ENCODE results near the gene CDK5. TPM values are rescaled to one million over a fixed set of nuclear protein-coding genes. Genes with fewer than 3 reads are reported as not detected.
A peak's percentile ranks its signal among the peaks of the same experiment; 100 is the strongest.

CDK5 gene
- total and polyA plus RNA-seq, 9 of the 15 experiments (the other 6 are each of a cell fraction or from before 2014, with no cell fraction given): 3.2 to 38.0 (median 27.5) TPM

DNA sequence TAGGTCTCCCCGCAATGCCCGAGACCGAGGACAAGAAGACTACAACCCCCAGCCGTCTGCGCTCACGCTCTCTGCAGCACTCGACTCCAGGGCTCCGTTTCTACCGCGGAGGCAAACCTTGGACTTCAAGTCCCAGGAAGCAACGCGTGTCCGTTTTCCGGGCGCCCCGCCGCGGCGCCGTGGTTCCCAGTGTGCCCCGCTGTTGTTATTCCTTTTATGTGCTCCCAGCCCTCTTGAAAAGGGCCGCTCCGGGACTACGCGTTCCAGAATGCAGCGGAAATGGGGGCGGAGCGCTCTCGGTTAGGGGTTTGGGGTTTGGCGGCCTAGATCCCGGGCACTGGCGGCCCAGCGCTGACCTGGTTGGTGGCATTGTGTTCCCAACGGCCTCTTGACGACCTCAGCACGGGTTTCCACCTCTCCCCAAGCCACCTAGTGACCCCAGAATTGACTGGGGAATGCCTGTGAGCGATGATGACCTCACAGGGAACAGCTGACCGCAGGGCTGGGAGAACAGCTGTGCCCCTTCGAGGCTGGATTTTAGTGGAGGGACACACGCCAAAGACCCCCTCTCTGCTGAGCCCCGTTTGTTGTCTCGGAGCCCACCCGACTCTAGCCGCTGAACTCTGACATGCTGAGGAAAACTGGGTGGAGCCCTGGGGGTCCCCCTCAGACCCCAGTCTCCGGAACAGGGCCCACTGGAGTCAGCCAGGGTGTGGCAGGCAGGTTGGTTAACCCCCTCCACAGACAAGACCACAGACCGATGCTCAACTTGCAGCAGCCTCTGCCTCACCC, 488 bp upstream of the CDK5 start (continued):
- TF ChIP-seq KAT2B (IDR thresholded peaks at IDR 0.05; ENCODE audit: low read depth, low read length): peak; percentile 14
- no peak for TF ChIP-seq SRSF7 (optimal IDR thresholded peaks at IDR 0.05; ENCODE audit: low read depth, low read length)
- no peak for TF ChIP-seq ZNF24 (IDR thresholded peaks at IDR 0.05)
- TF ChIP-seq CBFA2T3 (IDR thresholded peaks at IDR 0.05): peak; percentile 38; the same call in 1 of the 2 replicates
- TF ChIP-seq, protein P1, sequence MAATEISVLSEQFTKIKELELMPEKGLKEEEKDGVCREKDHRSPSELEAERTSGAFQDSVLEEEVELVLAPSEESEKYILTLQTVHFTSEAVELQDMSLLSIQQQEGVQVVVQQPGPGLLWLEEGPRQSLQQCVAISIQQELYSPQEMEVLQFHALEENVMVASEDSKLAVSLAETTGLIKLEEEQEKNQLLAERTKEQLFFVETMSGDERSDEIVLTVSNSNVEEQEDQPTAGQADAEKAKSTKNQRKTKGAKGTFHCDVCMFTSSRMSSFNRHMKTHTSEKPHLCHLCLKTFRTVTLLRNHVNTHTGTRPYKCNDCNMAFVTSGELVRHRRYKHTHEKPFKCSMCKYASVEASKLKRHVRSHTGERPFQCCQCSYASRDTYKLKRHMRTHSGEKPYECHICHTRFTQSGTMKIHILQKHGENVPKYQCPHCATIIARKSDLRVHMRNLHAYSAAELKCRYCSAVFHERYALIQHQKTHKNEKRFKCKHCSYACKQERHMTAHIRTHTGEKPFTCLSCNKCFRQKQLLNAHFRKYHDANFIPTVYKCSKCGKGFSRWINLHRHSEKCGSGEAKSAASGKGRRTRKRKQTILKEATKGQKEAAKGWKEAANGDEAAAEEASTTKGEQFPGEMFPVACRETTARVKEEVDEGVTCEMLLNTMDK (IDR thresholded peaks at IDR 0.05; ENCODE audit: borderline replicate concordance, insufficient read depth, low read depth, low read length, poor library complexity, severe bottlenecking): peak; percentile 57
- no peak for TF ChIP-seq CHCHD3 (CRISPR knock-in tag; IDR thresholded peaks at IDR 0.05)
- no peak for TF ChIP-seq ZNF436 (CRISPR knock-in tag; IDR thresholded peaks at IDR 0.05)
- TF ChIP-seq NFXL1 (CRISPR knock-in tag; IDR thresholded peaks at IDR 0.05): no peak
- peak in 1 of 2 experiments; percentile 88; a peak in 1 of 4 replicates for TF ChIP-seq KDM4B (IDR thresholded peaks at IDR 0.05; ENCODE audit: borderline replicate concordance in 2 of 2, low read depth in 1 of 2)
- TF ChIP-seq ZNF282 (CRISPR knock-in tag; IDR thresholded peaks at IDR 0.05): no peak
- peak; percentile 82 for TF ChIP-seq HDAC2 (IDR thresholded peaks at IDR 0.05)
- TF ChIP-seq, protein P2, sequence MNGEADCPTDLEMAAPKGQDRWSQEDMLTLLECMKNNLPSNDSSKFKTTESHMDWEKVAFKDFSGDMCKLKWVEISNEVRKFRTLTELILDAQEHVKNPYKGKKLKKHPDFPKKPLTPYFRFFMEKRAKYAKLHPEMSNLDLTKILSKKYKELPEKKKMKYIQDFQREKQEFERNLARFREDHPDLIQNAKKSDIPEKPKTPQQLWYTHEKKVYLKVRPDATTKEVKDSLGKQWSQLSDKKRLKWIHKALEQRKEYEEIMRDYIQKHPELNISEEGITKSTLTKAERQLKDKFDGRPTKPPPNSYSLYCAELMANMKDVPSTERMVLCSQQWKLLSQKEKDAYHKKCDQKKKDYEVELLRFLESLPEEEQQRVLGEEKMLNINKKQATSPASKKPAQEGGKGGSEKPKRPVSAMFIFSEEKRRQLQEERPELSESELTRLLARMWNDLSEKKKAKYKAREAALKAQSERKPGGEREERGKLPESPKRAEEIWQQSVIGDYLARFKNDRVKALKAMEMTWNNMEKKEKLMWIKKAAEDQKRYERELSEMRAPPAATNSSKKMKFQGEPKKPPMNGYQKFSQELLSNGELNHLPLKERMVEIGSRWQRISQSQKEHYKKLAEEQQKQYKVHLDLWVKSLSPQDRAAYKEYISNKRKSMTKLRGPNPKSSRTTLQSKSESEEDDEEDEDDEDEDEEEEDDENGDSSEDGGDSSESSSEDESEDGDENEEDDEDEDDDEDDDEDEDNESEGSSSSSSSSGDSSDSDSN (IDR thresholded peaks at IDR 0.05; ENCODE audit: borderline replicate concordance in 1 of 2, low read depth in 2 of 2, low read length in 2 of 2): 0 out of 4 replicates have a peak, but pooled peaks of 1 of the 2 experiments have one; percentile 13
- TF ChIP-seq, protein P3, sequence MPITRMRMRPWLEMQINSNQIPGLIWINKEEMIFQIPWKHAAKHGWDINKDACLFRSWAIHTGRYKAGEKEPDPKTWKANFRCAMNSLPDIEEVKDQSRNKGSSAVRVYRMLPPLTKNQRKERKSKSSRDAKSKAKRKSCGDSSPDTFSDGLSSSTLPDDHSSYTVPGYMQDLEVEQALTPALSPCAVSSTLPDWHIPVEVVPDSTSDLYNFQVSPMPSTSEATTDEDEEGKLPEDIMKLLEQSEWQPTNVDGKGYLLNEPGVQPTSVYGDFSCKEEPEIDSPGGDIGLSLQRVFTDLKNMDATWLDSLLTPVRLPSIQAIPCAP (CRISPR knock-in tag; IDR thresholded peaks at IDR 0.05; ENCODE audit: borderline replicate concordance): no peak
- peak; percentile 58; the same call in 1 of the 2 replicates for TF ChIP-seq CTBP1 (IDR thresholded peaks at IDR 0.05; ENCODE audit: borderline replicate concordance)
- no peak for TF ChIP-seq ZNF778 (CRISPR knock-in tag; IDR thresholded peaks at IDR 0.05)
- no peak for TF ChIP-seq HMG20A (CRISPR knock-in tag; conservative IDR thresholded peaks at IDR 0.05)
- TF ChIP-seq JUND (IDR thresholded peaks at IDR 0.05; ENCODE audit: borderline replicate concordance, low read depth, low read length): peak; percentile 73
- TF ChIP-seq JUND (tag; IDR thresholded peaks at IDR 0.05; ENCODE audit: borderline replicate concordance, low read depth, low read length): peak; percentile 87; the same call in 2 of the 3 replicates
- TF ChIP-seq POLR2B (IDR thresholded peaks at IDR 0.05; ENCODE audit: low read depth, partially characterized antibody): peak; percentile 70
- TF ChIP-seq KLF13 (tag; IDR thresholded peaks at IDR 0.05; ENCODE audit: borderline replicate concordance, low read depth): peak; percentile 22; the same call in 1 of the 2 replicates
- no peak for TF ChIP-seq THRAP3 (IDR thresholded peaks at IDR 0.05; ENCODE audit: borderline replicate concordance)
- TF ChIP-seq, protein P4, sequence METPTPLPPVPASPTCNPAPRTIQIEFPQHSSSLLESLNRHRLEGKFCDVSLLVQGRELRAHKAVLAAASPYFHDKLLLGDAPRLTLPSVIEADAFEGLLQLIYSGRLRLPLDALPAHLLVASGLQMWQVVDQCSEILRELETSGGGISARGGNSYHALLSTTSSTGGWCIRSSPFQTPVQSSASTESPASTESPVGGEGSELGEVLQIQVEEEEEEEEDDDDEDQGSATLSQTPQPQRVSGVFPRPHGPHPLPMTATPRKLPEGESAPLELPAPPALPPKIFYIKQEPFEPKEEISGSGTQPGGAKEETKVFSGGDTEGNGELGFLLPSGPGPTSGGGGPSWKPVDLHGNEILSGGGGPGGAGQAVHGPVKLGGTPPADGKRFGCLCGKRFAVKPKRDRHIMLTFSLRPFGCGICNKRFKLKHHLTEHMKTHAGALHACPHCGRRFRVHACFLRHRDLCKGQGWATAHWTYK (CRISPR knock-in tag; IDR thresholded peaks at IDR 0.05): no peak

Measured in K562 (cell line).